K562 (cell line): Measurements from ENCODE around the gene IFNAR2. TPM values are rescaled to one million over a fixed set of nuclear protein-coding genes. Genes with fewer than 3 reads are reported as not detected.

Source experiments
- AFF1 ChIP-seq, 2 experiments: fragments of 450-650 bp; IDR thresholded peaks; 2 replicates each; pipeline ENCODE4 v1.6.1; 2018; ENCODE audit warnings: mild to moderate bottlenecking in 2 of 2, low read depth in 1 of 2; ENCODE audit not compliant: partially characterized antibody in 2 of 2
- BRCA1 ChIP-seq, 2 experiments: fragments of 450-650 bp in 1 of 2; sonication (generic) in 1 of 2; formaldehyde crosslinking in 1 of 2; IDR thresholded peaks; 2 replicates each; pipeline versions ENCODE4 v1.5.0 to v1.6.1; 2017 to 2020; ENCODE audit warnings: mild to moderate bottlenecking in 1 of 2, missing genetic modification reagents in 1 of 2
- CBX5 ChIP-seq: IDR thresholded peaks from 2 replicates; pipeline ENCODE4 v1.6.1; 2014; ENCODE audit warnings: low read depth, borderline replicate concordance
- ELF4 ChIP-seq: fragments of 450-650 bp; formaldehyde crosslinking; IDR thresholded peaks from 2 replicates; pipeline ENCODE4 v1.4.0; 2022; ENCODE audit warnings: missing genetic modification characterization
- GABPA ChIP-seq: fragments of 200-800 bp; sonication (Bioruptor generic); conservative IDR thresholded peaks from 2 replicates; pipeline ENCODE4 v1.6.1; 2016; ENCODE audit warnings: low read depth, missing genetic modification characterization, missing compliant biosample characterization
- GTF2E2 ChIP-seq: fragments of 200-800 bp; sonication (Bioruptor generic); IDR thresholded peaks from 2 replicates; pipeline ENCODE4 v1.6.1; 2016; ENCODE audit warnings: missing genetic modification characterization, missing compliant biosample characterization
- ID3 ChIP-seq, 2 experiments: fragments of 250-450 bp in 1 of 2; fragments of 450-650 bp in 1 of 2; sonication (Bioruptor Pico) in 1 of 2; IDR thresholded peaks; 2 replicates each; pipeline versions ENCODE4 v1.6.1 to v1.8.0; 2016 to 2021; ENCODE audit warnings: mild to moderate bottlenecking in 2 of 2, moderate library complexity in 2 of 2, missing compliant biosample characterization in 1 of 2, missing genetic modification characterization in 1 of 2
- NR1H2 ChIP-seq: sonication (generic); formaldehyde crosslinking; IDR thresholded peaks from 2 replicates; pipeline ENCODE4 v1.4.0; 2020; ENCODE audit warnings: mild to moderate bottlenecking, missing genetic modification reagents
- NR2C2 ChIP-seq, 2 experiments: fragments of 200-800 bp in 1 of 2; sonication (Bioruptor generic) in 1 of 2; sonication (generic) in 1 of 2; formaldehyde crosslinking in 1 of 2; IDR thresholded peaks; 2 replicates each; pipeline versions ENCODE4 v1.6.1 to v1.8.0; 2016 to 2022; ENCODE audit warnings: mild to moderate bottlenecking in 1 of 2, missing compliant biosample characterization in 1 of 2, missing genetic modification characterization in 1 of 2, missing genetic modification reagents in 1 of 2
- PPARD ChIP-seq: fragments of 250-450 bp; sonication (Bioruptor Pico); IDR thresholded peaks from 2 replicates; pipeline ENCODE4 v1.8.0; 2022; ENCODE audit warnings: inconsistent platforms, mild to moderate bottlenecking, moderate library complexity
- PRMT5 ChIP-seq: sonication (generic); formaldehyde crosslinking; IDR thresholded peaks from 2 replicates; pipeline ENCODE4 v1.5.0; 2020; ENCODE audit warnings: missing genetic modification reagents
- PRPF4 ChIP-seq: fragments of 200-400 bp; formaldehyde crosslinking; IDR thresholded peaks from one replicate; pipeline ENCODE4 v1.6.1; 2017; ENCODE audit warnings: low read length, low read depth, mild to moderate bottlenecking; ENCODE audit not compliant: insufficient read depth, poor library complexity, severe bottlenecking
- RCOR1 ChIP-seq, 2 experiments: IDR thresholded peaks; 2 replicates each; pipeline ENCODE4 v1.6.1; 2012; ENCODE audit warnings: low read depth in 2 of 2, low read length in 2 of 2, borderline replicate concordance in 1 of 2, improper control_type of control experiment in 1 of 2
- ZNF408 ChIP-seq: fragments of 250-450 bp; sonication (Bioruptor Pico); IDR thresholded peaks from 2 replicates; pipeline ENCODE4 v1.4.0; 2020; ENCODE audit warnings: low read depth, mild to moderate bottlenecking, moderate library complexity
- ZNF639 ChIP-seq, 2 experiments: fragments of 200-800 bp in 1 of 2; sonication (Bioruptor generic) in 1 of 2; sonication (generic) in 1 of 2; formaldehyde crosslinking in 1 of 2; IDR thresholded peaks in 1 of 2; conservative IDR thresholded peaks in 1 of 2; 2 replicates each; pipeline versions ENCODE4 v1.5.0 to v1.6.1; 2016 to 2020; ENCODE audit warnings: missing compliant biosample characterization in 1 of 2, missing genetic modification characterization in 1 of 2, missing genetic modification reagents in 1 of 2
- polyA plus RNA-seq, 8 experiments: library from polyadenylated mRNA; depleted of rRNA in 4 of 8; stranded (reverse) in 5 of 8; unstranded in 3 of 8; fragments of >200 nt; fragmentation: Nextera tagmentation in 2 of 8; fragmentation: Illumina TruSeq in 1 of 8; extraction: Ambion mirVana in 2 of 8; extraction: Trizol in 1 of 8; gene quantifications; 2 replicates each; pipeline versions ENCODE4 v1.2.1 to v1.2.3, GENCODE V29; 2011 to 2014; ENCODE audit warnings: inconsistent platforms in 1 of 8, missing spikeins in 1 of 8
- total RNA-seq, 7 experiments: library from RNA; depleted of rRNA in 6 of 7; stranded (reverse); fragments of >200 nt in 6 of 7; fragmentation: Illumina TruSeq in 2 of 7; extraction: Trizol in 2 of 7; gene quantifications; 2 replicates each; pipeline versions ENCODE4 v1.2.1 to v1.2.3, GENCODE V29; 2011 to 2021; ENCODE audit warnings: low replicate concordance in 1 of 7
- TF ChIP-seq, protein P1 (sequence below): fragments of 250-450 bp; sonication (Bioruptor Pico); IDR thresholded peaks from 2 replicates; pipeline ENCODE4 v1.5.0; 2021

Gene IFNAR2
- total and polyA plus RNA-seq, 9 of the 15 experiments (the other 6 are each of a cell fraction or from before 2014, with no cell fraction given): 1.7 to 48.3 (median 8.4) TPM

GRCh38 chr21:33212159-33212851 is 17.4 kb upstream of the IFNAR2 start (continued):
- no peak for TF ChIP-seq AFF1 (IDR thresholded peaks at IDR 0.05; ENCODE audit: low read depth in 1 of 2, partially characterized antibody in 2 of 2)
- 0 out of 2 replicates have a peak, but pooled peaks have one; percentile 12 for TF ChIP-seq CBX5
- no peak for TF ChIP-seq PRMT5 (CRISPR knock-in tag)
- no peak for TF ChIP-seq ZNF639 (CRISPR knock-in tag; conservative IDR thresholded peaks at IDR 0.05 in 1 of 2, IDR thresholded peaks at IDR 0.05 in 1 of 2)
- TF ChIP-seq ID3 (CRISPR knock-in tag; IDR thresholded peaks at IDR 0.05): no peak
- 0 out of 2 replicates have a peak, but pooled peaks have one; percentile 31 for TF ChIP-seq ID3 (tag; IDR thresholded peaks at IDR 0.05)
- TF ChIP-seq BRCA1 (IDR thresholded peaks at IDR 0.05): no peak
- no peak for TF ChIP-seq BRCA1 (CRISPR knock-in tag; IDR thresholded peaks at IDR 0.05)
- 0 out of 4 replicates have a peak, but pooled peaks of 1 of the 2 experiments have one; percentile 56 for TF ChIP-seq RCOR1 (IDR thresholded peaks at IDR 0.05; ENCODE audit: borderline replicate concordance in 1 of 2, low read depth in 2 of 2, low read length in 2 of 2)
- TF ChIP-seq GABPA (tag): peak; percentile 59
- TF ChIP-seq PPARD (CRISPR knock-in tag): no peak
- TF ChIP-seq NR2C2 (CRISPR knock-in tag; IDR thresholded peaks at IDR 0.05): no peak
- peak; percentile 65 for TF ChIP-seq NR2C2 (tag; IDR thresholded peaks at IDR 0.05)
- peak; percentile 19; the same call in 1 of the 2 replicates for TF ChIP-seq ELF4
- TF ChIP-seq ZNF408 (CRISPR knock-in tag): no peak
- TF ChIP-seq, protein P1, sequence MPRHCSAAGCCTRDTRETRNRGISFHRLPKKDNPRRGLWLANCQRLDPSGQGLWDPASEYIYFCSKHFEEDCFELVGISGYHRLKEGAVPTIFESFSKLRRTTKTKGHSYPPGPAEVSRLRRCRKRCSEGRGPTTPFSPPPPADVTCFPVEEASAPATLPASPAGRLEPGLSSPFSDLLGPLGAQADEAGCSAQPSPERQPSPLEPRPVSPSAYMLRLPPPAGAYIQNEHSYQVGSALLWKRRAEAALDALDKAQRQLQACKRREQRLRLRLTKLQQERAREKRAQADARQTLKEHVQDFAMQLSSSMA (CRISPR knock-in tag): no peak
- TF ChIP-seq GTF2E2: 0 out of 2 replicates have a peak, but pooled peaks have one; percentile 25
- TF ChIP-seq NR1H2: no peak
- no peak for TF ChIP-seq PRPF4
